Neutrophil (primary cell): ENCODE data around the gene RNF113B.

Source experiments
- H3K27ac ChIP-seq: fragments of 200-600 bp; sonication (generic); 2 replicates; pipeline ENCODE4 v1.5.1; 2016; ENCODE audit warnings: mild to moderate bottlenecking, moderate library complexity
- H3K27me3 ChIP-seq: fragments of 200-600 bp; sonication (generic); 2 replicates; pipeline ENCODE4 v1.6.0; 2016; ENCODE audit warnings: mild to moderate bottlenecking
- H3K36me3 ChIP-seq: fragments of 200-600 bp; sonication (generic); 2 replicates; pipeline ENCODE4 v1.5.1; 2017
- H3K4me1 ChIP-seq, 2 experiments: fragments of 200-600 bp in 1 of 2; sonication (generic) in 1 of 2; 1 replicate in 1 of 2; 2 replicates in 1 of 2; pipeline versions ENCODE4 v1.5.1 to v1.6.1; 2013 to 2016; ENCODE audit warnings: low read depth in 1 of 2, low read length in 1 of 2, mild to moderate bottlenecking in 1 of 2, moderate library complexity in 1 of 2; ENCODE audit not compliant: control insufficient read depth in 1 of 2, insufficient read depth in 1 of 2
- H3K4me3 ChIP-seq, 2 experiments: fragments of 200-600 bp in 1 of 2; sonication (generic) in 1 of 2; 1 replicate in 1 of 2; 2 replicates in 1 of 2; pipeline ENCODE4 v1.5.1; 2013 to 2016; ENCODE audit warnings: low read depth in 1 of 2, low read length in 1 of 2, mild to moderate bottlenecking in 1 of 2, moderate library complexity in 1 of 2
- H3K9me3 ChIP-seq: fragments of 200-600 bp; sonication (generic); 2 replicates; pipeline ENCODE4 v1.5.1; 2016
- TF ChIP-seq, protein P1 (sequence below): fragments of 200-600 bp; sonication (generic); IDR thresholded peaks from 2 replicates; pipeline ENCODE4 v1.5.1; 2016; ENCODE audit warnings: antibody characterized with exemption

RNF113B gene

GRCh38 chr13:98155475-98156109, 21.5 kb downstream of the RNF113B start:
- peaks cover 30% of the 10 kb centered on the region for H3K27me3 ChIP-seq
- H3K4me3 ChIP-seq, result no peak overlapping the region
- TF ChIP-seq, protein P1, sequence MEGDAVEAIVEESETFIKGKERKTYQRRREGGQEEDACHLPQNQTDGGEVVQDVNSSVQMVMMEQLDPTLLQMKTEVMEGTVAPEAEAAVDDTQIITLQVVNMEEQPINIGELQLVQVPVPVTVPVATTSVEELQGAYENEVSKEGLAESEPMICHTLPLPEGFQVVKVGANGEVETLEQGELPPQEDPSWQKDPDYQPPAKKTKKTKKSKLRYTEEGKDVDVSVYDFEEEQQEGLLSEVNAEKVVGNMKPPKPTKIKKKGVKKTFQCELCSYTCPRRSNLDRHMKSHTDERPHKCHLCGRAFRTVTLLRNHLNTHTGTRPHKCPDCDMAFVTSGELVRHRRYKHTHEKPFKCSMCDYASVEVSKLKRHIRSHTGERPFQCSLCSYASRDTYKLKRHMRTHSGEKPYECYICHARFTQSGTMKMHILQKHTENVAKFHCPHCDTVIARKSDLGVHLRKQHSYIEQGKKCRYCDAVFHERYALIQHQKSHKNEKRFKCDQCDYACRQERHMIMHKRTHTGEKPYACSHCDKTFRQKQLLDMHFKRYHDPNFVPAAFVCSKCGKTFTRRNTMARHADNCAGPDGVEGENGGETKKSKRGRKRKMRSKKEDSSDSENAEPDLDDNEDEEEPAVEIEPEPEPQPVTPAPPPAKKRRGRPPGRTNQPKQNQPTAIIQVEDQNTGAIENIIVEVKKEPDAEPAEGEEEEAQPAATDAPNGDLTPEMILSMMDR, result no peak
- H3K4me1 ChIP-seq, result no peaks in the 10 kb centered on the region
- no peaks in the 10 kb centered on the region for H3K9me3 ChIP-seq
- H3K27ac ChIP-seq, result no peak overlapping the region
- no peaks in the 10 kb centered on the region for H3K36me3 ChIP-seq

- Histone ChIP-seq H3K4me3 (no peak overlapping the region), H3K36me3 (no peaks in the 10 kb centered on the region), H3K27me3 (peaks cover 62% of the 10 kb centered on the region), H3K9me3 (no peaks in the 10 kb centered on the region), H3K4me1 (no peaks in the 10 kb centered on the region), H3K27ac (no peak overlapping the region)
- TF ChIP-seq, protein P1, result no peak
These were observed 26.1 kb downstream of the RNF113B start for GRCh38 chr13:98150832-98151479.

- Histone ChIP-seq H3K36me3 (no peaks in the 10 kb centered on the region), H3K27me3 (peaks cover 90% of the 10 kb centered on the region), H3K4me1 (peaks cover 2 to 3% of the 10 kb centered on the region in 2 experiments), H3K9me3 (no peaks in the 10 kb centered on the region), H3K4me3 (no peak overlapping the region), H3K27ac (no peak overlapping the region)
- TF ChIP-seq, protein P1, result no peak
These were observed 29.5 kb downstream of the RNF113B start for GRCh38 chr13:98147521-98147920.

DNA sequence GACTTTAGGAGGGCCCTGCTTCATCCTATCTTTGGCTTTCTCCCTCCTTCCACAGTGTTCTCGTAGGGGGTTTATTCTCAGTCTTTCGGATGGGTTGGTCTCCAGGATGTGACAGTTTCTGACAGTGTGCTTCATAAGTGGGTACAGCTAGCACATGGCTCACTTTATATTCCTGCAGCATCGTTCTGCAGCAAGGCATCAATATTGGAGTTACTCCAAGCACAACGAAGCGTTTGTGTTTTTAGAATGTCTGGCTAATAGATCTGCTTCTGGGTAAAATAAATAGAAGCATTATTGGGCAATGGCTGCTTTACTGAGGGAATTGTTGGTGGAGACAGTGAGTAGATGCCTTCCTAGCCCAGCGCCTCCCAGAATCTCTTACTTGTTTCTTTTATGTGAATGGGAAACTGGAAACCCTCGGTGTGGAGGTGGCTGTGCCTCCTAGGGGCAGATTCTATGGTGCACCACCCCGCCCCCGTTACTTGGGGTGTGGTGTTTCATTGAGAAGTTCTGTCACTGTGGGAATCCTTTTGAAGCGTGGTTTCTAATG, 32.2 kb downstream of the RNF113B start:
- Histone ChIP-seq H3K27me3 (peaks cover 96% of the 10 kb centered on the region), H3K36me3 (no peaks in the 10 kb centered on the region), H3K9me3 (no peaks in the 10 kb centered on the region), H3K4me3 (no peak overlapping the region), H3K27ac (no peak overlapping the region), H3K4me1 (peaks cover 3 to 4% of the 10 kb centered on the region in 2 experiments)
- TF ChIP-seq, protein P1, result no peak

GRCh38 chr13:98144027-98144741, 32.9 kb downstream of the RNF113B start:
- peaks cover 3 to 4% of the 10 kb centered on the region in 2 experiments for H3K4me1 ChIP-seq
- H3K4me3 ChIP-seq, result no peak overlapping the region
- H3K27me3 ChIP-seq, result peaks cover 100% of the 10 kb centered on the region
- no peaks in the 10 kb centered on the region for H3K9me3 ChIP-seq
- TF ChIP-seq, protein P1, result no peak
- H3K36me3 ChIP-seq, result no peaks in the 10 kb centered on the region
- no peak overlapping the region for H3K27ac ChIP-seq
